Left ventricle myocardium inferior (tissue), 1 donor: Measurements from ENCODE around the gene UBE2Q1. TPM values are rescaled to one million over a fixed set of nuclear protein-coding genes. Genes with fewer than 3 reads are reported as not detected.

Experiments used
- DNase-seq: peaks from one replicate; pipeline ENCODE4 v3.0.0-alpha.2; 2020
- H3K27ac ChIP-seq: fragments of 200-600 bp; replicated peaks from 2 replicates; pipeline ENCODE4 v1.8.0; 2021
- H3K27me3 ChIP-seq: fragments of 200-600 bp; 2 replicates; pipeline ENCODE4 v1.8.0; 2021; ENCODE audit warnings: low read depth
- H3K36me3 ChIP-seq: fragments of 200-600 bp; 2 replicates; pipeline ENCODE4 v1.8.0; 2021
- H3K4me1 ChIP-seq: fragments of 200-600 bp; 2 replicates; pipeline ENCODE4 v1.8.0; 2021
- H3K4me3 ChIP-seq: fragments of 200-600 bp; 2 replicates; pipeline ENCODE4 v1.8.0; 2021; ENCODE audit warnings: mild to moderate bottlenecking, moderate library complexity
- H3K9me3 ChIP-seq: fragments of 200-600 bp; replicated peaks from 2 replicates; pipeline ENCODE4 v1.8.0; 2021
- intact Hi-C: fragments of 100-400 bp; cut with micrococcal nuclease; formaldehyde crosslinking; loops from one replicate; pipeline ENCODE4 v1.11.0; 2022
- total RNA-seq: library from RNA; stranded (reverse); fragmentation: NEBNext Ultra II Directional; extraction: Animal tissue kit (Norgen Biotek cat#: 25700); gene quantifications from one replicate; pipeline ENCODE4 v1.2.1, GENCODE V29; 2021
- TF ChIP-seq, protein P1 (sequence below): fragments of 200-600 bp; IDR thresholded peaks from 2 replicates; pipeline ENCODE4 v1.8.0; 2021; ENCODE audit warnings: antibody characterized with exemption, mild to moderate bottlenecking, borderline replicate concordance
- donor health status: DM: no; HTN: yes; CAD: no; lungs with severe emphysema.

The UBE2Q1 gene
- total RNA-seq, 1 donor from 2014 or later: 57.0 TPM

DNA sequence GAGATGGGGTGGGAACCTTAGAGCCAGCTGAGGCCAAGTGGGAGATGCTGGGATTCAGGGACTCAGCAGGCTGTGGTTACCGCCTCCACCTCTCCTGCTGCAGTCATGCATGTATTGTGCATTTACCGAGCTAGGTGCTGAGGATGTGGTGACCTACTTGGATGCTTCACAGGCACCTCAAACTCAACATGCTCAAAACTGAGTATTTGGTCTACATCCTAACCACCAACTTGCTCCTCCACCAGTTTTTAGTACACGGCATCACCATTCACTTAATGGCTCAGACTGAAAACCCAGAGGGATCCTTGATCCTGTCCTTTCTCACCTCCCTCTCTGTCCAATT lies 14.7 kb upstream of the UBE2Q1 start:
- no peaks in the 10 kb centered on the region for H3K9me3 ChIP-seq
- intact Hi-C loops: loop anchor here (10.0 kb wide), 1 partner anchor 92 kb away; no protein-coding TSS in a partner anchor
- peaks cover 2% of the 10 kb centered on the region for H3K36me3 ChIP-seq
- H3K4me1 ChIP-seq: peaks cover 18% of the 10 kb centered on the region
- H3K4me3 ChIP-seq: no peak overlapping the region
- DNase-seq: no peak
- H3K27me3 ChIP-seq: peaks cover 18% of the 10 kb centered on the region
- no peak overlapping the region for H3K27ac ChIP-seq
- TF ChIP-seq, protein P1, sequence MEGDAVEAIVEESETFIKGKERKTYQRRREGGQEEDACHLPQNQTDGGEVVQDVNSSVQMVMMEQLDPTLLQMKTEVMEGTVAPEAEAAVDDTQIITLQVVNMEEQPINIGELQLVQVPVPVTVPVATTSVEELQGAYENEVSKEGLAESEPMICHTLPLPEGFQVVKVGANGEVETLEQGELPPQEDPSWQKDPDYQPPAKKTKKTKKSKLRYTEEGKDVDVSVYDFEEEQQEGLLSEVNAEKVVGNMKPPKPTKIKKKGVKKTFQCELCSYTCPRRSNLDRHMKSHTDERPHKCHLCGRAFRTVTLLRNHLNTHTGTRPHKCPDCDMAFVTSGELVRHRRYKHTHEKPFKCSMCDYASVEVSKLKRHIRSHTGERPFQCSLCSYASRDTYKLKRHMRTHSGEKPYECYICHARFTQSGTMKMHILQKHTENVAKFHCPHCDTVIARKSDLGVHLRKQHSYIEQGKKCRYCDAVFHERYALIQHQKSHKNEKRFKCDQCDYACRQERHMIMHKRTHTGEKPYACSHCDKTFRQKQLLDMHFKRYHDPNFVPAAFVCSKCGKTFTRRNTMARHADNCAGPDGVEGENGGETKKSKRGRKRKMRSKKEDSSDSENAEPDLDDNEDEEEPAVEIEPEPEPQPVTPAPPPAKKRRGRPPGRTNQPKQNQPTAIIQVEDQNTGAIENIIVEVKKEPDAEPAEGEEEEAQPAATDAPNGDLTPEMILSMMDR: no peak

GRCh38 chr1:154572468-154573167 lies 14.2 kb upstream of the UBE2Q1 start:
- intact Hi-C loops: loop anchor here (10.0 kb wide), 1 partner anchor 92 kb away; no protein-coding TSS in a partner anchor

DNA sequence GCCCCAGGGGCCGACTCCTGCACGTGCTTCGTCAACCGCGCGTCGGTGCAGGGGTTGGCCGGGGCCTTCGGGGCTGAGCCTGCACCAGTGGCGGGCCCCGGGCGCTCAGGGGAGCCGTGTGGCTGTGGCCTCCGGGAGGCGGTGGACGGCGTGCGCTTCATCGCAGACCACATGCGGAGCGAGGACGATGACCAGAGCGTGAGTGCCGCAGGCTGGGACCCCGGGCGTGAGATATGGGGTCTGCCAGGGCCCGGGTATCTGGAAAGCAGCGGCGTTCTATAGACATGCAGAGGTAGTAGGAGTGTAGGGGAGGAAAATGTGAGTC lies 13.5 kb upstream of the UBE2Q1 start:
- Histone ChIP-seq H3K27ac (no peak overlapping the region), H3K27me3 (peaks cover 28% of the 10 kb centered on the region), H3K4me1 (peaks cover 14% of the 10 kb centered on the region), H3K4me3 (no peak overlapping the region), H3K36me3 (no peaks in the 10 kb centered on the region), H3K9me3 (no peaks in the 10 kb centered on the region)
- no peak for DNase-seq
- TF ChIP-seq, protein P1: no peak
- intact Hi-C loops: loop anchor here (10.0 kb wide), 1 partner anchor 93 kb away; no protein-coding TSS in a partner anchor

More at GRCh38 chr1:154572468-154573167, 14.2 kb upstream of the UBE2Q1 start:
- Histone ChIP-seq H3K36me3 (no peaks in the 10 kb centered on the region), H3K4me3 (no peak overlapping the region), H3K27me3 (peaks cover 21% of the 10 kb centered on the region), H3K9me3 (no peaks in the 10 kb centered on the region), H3K27ac (no peak overlapping the region), H3K4me1 (peaks cover 18% of the 10 kb centered on the region)
- TF ChIP-seq, protein P1: no peak
- no peak for DNase-seq

GRCh38 chr1:154571244-154571963 lies 12.9 kb upstream of the UBE2Q1 start:
- Histone ChIP-seq H3K4me3 (no peak overlapping the region), H3K36me3 (no peaks in the 10 kb centered on the region), H3K27ac (no peak overlapping the region), H3K4me1 (peaks cover 12% of the 10 kb centered on the region), H3K27me3 (peaks cover 33% of the 10 kb centered on the region), H3K9me3 (no peaks in the 10 kb centered on the region)
- no peak for DNase-seq
- TF ChIP-seq, protein P1: no peak
- intact Hi-C loops: loop anchor here (10.0 kb wide), 1 partner anchor 93 kb away; no protein-coding TSS in a partner anchor

DNA sequence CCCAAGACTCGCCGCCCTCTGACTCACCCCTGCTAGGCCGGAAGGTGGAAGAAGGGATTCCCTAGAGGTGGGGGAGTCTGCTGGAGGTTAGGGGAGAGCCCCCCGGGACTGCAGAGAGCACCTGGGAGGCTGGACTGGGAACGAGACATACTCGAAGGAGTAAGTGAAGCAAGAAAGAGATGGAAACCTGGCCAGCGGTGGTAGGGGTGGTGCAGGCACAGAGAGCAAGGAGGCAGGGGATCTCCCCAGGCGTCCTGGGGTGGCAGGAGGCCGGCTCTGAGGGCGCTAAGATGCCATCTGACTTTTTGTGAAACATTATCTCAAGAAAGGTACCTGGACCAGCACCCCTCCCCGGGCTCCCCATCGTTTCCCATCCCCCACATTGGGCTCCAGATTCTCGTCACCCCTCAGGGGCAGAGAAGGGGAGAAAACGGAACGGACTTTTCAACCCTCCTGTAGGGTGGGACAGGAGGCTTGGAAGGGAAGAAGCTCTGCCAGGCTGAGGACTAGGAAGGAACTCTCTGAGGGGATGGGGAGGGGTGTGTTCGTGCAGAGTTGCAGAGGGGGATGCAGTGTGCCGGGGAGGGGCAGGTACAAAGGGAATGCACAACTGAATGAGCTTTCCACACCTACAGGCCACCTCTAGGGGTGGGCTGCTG lies 9.8 kb upstream of the UBE2Q1 start:
- H3K27me3 ChIP-seq: peaks cover 36% of the 10 kb centered on the region
- peaks cover 12% of the 10 kb centered on the region for H3K4me1 ChIP-seq
- no peak for DNase-seq
- no peak overlapping the region for H3K27ac ChIP-seq
- intact Hi-C loops: loop anchor here (10.0 kb wide), 1 partner anchor 197 kb away; no protein-coding TSS in a partner anchor
- no peaks in the 10 kb centered on the region for H3K9me3 ChIP-seq
- H3K36me3 ChIP-seq: no peaks in the 10 kb centered on the region
- TF ChIP-seq, protein P1: no peak
- peak overlapping the region; percentile 47 for H3K4me3 ChIP-seq
